PC-3 (cell line): ENCODE measurements around the gene PTH1R.

Source experiments
- CTCF ChIP-seq: fragments of 300-600 bp; sonication (generic); conservative IDR thresholded peaks from 2 replicates; pipeline ENCODE4 v1.5.1; 2017; ENCODE audit warnings: antibody characterized with exemption, low read depth, mild to moderate bottlenecking, low read length
- EZH2 ChIP-seq: fragments of 300-600 bp; sonication (generic); IDR thresholded peaks from one replicate; pipeline ENCODE4 v1.6.1; 2017; ENCODE audit warnings: antibody characterized with exemption, mild to moderate bottlenecking, low read length; ENCODE audit not compliant: unreplicated experiment
- EZH2phosphoT487 ChIP-seq: fragments of 300-600 bp; sonication (generic); IDR thresholded peaks from 2 replicates; pipeline ENCODE4 v1.6.1; 2018; ENCODE audit warnings: mild to moderate bottlenecking, antibody characterized with exemption, low read length, borderline replicate concordance

DNA sequence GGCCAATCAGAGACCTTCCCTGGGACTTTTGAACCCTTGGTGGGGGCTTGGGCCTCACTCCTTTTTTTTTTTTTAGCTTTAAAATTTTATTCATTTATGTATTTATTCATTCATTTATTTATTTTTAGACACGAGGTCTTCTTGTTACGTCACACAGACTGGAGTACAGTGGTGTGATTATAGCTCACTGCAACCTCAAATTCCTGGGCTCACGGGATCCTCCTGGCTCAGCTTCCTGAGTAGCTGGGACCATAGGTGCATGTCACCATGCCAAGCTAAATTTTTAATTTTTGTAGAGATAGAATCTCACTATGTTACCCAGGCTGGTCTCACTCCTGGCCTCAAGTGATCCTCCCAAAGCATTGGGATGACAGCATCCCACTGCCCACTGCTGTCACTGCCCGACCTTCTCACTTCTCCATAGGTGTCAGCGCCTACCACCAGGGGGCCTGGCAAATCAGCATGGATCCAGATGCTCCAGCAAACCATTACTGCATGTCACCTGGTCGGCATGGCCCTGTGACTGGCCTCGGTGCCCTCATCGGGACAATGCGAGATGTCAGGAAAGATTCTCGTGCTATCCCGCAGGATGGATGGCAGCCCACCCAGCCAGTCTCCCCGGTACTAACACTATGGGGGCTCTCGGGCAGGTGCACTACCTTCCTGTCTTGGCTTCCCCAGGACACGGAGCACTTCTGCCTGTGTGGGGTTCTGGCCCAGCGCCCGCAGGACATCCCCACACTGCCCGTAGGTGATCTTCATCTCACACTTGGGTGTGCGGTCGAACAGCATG is 17.3 kb upstream of the PTH1R start:
- TF ChIP-seq CTCF: peak; percentile 70
- TF ChIP-seq EZH2: no peak
- no peak for TF ChIP-seq EZH2phosphoT487
